GM12872 (cell line): ENCODE measurements around the gene TTC28.

Experiments
- CTCF ChIP-seq: IDR thresholded peaks from 3 replicates; pipeline ENCODE4 v1.5.1; 2011; ENCODE audit warnings: low read depth, mild to moderate bottlenecking, low read length, moderate library complexity; ENCODE audit not compliant: insufficient read depth

The TTC28 gene

GRCh38 chr22:28198692-28199091 lies 480.9 kb downstream of the TTC28 start:
- no peak for TF ChIP-seq CTCF

- TF ChIP-seq CTCF = no peak
Observed at GRCh38 chr22:28188178-28188879, 491.3 kb downstream of the TTC28 start.

- TF ChIP-seq CTCF = no peak
Observed at GRCh38 chr22:28187612-28188011, 492.0 kb downstream of the TTC28 start.

GRCh38 chr22:28186641-28187040 lies 493.0 kb downstream of the TTC28 start:
- TF ChIP-seq CTCF = no peak

GRCh38 chr22:28185130-28185529 lies 494.5 kb downstream of the TTC28 start:
- TF ChIP-seq CTCF = no peak

- TF ChIP-seq CTCF = no peak
Observed at GRCh38 chr22:28183078-28183860, 496.4 kb downstream of the TTC28 start.

GRCh38 chr22:28180804-28181731 lies 498.6 kb downstream of the TTC28 start:
- TF ChIP-seq CTCF = no peak
